Amniotic stem cell (primary cell): ENCODE data around the gene ADPRS.
A peak's percentile ranks its signal among the peaks of the same experiment; 100 is the strongest.

Experiments used
- DNase-seq: peaks from one replicate; lab custom pipeline; 2025; lab: John Stamatoyannopoulos, UW

The ADPRS gene, protein sequence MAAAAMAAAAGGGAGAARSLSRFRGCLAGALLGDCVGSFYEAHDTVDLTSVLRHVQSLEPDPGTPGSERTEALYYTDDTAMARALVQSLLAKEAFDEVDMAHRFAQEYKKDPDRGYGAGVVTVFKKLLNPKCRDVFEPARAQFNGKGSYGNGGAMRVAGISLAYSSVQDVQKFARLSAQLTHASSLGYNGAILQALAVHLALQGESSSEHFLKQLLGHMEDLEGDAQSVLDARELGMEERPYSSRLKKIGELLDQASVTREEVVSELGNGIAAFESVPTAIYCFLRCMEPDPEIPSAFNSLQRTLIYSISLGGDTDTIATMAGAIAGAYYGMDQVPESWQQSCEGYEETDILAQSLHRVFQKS

DNA sequence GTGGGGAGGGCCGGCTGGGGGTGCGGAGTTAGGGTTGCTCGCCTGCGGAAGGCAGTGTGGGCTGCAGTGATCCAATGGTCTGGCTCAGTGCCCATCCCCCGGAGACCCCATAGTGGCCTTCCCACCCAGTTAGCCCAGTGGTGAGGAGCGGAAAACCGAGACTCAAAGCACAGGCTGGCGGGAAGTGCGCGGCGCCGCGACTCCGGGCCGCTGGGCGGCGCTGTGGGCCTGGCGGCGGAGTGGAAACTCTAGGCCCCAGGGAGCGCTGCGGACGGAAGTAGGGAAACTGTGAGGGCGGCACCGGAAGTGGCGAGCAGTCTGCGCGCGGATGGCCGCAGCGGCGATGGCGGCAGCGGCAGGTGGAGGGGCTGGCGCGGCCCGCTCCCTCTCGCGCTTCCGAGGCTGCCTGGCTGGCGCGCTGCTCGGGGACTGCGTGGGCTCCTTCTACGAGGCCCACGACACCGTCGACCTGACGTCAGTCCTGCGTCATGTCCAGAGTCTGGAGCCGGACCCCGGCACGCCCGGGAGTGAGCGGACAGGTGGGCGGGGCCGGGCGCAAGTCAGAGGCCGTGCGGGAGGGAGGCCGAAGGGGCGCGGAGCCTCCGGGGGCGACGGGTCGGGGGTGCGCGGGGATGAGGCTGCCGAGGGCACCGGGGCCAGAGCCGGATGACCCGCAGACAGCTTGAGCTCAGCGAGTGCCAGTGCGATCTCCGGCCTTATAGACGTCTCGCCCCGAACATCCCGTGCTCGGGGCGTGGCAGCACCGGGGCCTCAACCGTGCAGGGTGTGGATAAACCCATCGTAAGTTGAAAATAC lies at the start of gene ADPRS:
Gene ADPRS (plus strand): TSS at position 316 of the 816 bp plus-strand sequence. CDS start 13 bp downstream, at position 329.
- peak; percentile 83 for DNase-seq

DNA sequence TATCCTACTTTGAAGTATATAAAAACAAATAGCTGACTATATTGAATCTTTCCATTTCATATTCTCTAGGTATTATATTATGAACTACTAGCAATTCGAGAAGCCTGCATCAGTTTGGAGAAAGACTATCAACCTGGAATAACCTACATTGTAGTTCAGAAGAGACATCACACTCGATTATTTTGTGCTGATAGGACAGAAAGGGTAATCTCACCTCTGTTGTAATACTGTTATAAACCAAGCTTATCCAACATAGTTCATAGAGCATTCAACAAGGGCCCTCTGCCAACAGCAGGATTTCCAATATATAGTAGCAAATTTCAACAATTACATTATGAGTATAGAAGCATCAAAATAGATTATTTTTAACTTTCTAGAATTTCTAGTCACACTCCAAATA lies 48.5 kb upstream of the ADPRS start:
- no peak for DNase-seq

- no peak for DNase-seq
These were observed 36.9 kb upstream of the ADPRS start for GRCh38 chr1:36051821-36052220.

DNA sequence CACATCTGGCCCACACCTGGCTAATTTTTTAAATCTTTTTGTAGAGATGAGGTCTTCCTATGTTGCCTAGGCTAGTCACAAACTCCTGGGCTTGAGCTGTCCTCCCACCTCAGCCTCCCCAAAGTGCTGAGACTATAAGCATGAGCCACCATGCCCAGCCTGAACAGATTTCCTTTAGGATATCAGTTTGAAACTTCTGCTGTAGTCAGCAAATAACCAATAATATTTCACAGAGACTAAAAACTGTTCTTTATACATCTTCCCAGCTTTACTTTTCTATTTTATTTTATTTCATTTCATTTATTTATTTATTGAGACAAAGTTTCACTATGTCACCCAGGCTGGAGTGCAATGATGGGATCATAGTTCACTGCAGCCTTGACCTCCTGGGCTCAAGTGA lies 34.7 kb upstream of the ADPRS start:
- DNase-seq = no peak

DNA sequence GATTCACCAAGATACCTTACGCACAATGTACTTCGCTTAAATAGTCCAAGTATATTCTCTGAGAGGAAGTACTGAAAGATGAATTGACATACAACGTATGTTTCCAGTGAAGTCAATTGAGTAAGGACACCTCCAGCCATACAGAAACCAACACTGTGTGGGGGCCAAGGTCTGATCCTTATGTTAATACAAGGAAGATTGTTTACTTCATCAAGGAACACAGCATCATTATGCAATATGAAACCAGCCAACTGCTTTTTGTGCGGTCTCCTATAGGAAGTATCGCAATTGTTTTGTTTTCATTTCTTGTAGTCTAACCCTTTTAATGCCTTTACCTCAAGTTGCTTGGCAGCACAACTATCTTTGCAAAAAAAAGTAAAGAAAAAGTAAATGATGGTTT lies 33.0 kb upstream of the ADPRS start:
- DNase-seq = no peak

GRCh38 chr1:36062315-36062714 lies 26.4 kb upstream of the ADPRS start:
- DNase-seq = no peak

- no peak for DNase-seq
These were observed 20.8 kb upstream of the ADPRS start for GRCh38 chr1:36067871-36068270.

DNA sequence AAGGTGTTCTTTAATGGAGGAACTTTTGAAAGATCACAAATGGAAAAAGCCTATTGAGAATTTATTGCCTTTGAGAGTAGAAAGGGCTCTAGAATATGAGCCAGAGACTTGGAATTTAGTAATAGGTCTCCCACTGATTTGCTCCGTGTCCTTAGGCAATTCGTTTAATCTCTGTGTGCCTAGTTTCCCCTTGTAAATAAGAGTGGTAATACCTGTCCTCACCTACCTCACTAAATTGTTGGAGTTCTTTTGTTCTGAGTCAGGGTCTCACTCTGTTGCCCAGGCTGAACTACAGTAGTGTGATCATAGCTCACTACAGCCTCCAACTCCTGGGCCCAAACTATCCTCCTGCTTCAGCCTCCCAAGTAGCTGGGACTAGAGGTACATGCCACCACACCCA lies 19.8 kb upstream of the ADPRS start:
- no peak for DNase-seq

GRCh38 chr1:36070349-36070748 lies 18.3 kb upstream of the ADPRS start:
- no peak for DNase-seq

GRCh38 chr1:36076979-36077573 lies 11.6 kb upstream of the ADPRS start:
- DNase-seq = no peak

GRCh38 chr1:36080236-36080635 lies 8.5 kb upstream of the ADPRS start:
- no peak for DNase-seq

GRCh38 chr1:36080801-36081200 lies 7.9 kb upstream of the ADPRS start:
- no peak for DNase-seq

DNA sequence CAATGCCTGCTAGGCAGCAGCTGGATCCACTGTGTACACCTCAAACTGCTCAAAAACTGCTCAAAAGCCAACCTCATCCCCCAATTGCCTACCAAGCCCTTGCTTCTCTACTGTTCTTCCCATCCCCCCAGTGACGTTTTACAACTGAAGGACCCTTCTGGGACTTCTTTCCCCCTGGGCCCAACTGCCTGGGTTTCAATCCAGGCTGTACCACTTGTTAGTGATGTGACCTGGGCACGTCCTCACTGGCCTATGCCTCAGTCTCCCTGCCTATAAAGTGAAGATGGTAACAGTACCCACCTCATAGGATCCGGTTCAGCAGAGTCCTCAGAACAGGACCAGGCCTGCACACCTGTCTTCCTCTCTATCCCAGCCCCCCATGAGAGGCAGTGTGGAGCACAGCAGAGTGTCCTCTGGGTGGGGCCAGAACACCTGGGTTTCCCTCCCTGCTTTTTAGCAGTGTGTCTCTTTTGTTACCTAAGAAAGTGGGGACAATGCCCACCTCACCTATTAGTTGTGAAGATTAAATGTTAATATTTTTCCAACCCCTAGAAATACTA lies 6.7 kb upstream of the ADPRS start:
- DNase-seq = no peak

- DNase-seq = no peak
These were observed 5.5 kb upstream of the ADPRS start for GRCh38 chr1:36083219-36083618.

DNA sequence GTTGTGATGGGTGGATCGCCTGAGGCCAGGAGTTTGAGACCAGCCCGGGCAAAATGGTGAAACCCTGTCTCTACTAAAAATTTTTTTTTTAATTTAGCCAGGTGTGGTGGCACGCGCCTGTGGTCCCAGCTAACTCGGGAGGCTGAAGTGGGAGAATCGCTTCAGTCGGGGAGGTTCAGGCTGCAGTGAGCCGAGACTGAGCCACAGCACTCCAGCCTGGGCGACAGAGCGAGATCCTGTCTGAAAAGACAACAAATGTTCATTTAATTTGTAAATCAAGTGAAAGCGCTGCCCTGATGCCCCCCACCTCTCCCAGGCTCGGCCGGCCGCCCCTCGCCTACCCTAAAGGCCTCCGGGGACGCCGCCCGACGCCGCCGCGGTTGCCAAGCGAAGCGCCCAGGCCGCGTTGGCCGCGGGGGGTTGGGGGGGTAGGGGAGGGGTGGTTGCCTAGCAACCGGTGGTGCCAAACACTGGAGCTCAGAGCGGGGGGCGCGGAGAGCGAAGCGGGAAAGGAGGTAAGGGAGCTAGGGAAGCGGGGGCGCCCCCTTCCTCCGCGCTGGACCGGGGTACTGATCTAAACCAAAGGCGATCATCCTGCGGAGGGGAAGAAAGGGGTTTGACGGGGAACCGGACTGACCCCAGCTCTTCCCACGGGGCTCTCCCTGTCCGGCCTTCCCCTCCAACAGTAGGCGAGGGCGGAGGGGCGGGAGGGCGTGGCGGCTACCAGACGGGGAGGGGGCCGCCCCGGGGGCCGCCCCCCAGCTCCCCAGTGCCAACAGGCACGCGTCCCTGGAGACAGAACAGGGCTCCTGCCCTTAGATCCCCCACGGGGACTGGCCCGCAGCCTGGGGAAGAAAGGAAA lies 4.8 kb upstream of the ADPRS start, which contains the start of gene TEKT2:
Gene TEKT2 (plus strand): TSS at position 460 of the 862 bp plus-strand sequence. CDS start 828 bp downstream, outside the sequence.
- no peak for DNase-seq

- no peak for DNase-seq
These were observed 4.1 kb upstream of the ADPRS start for GRCh38 chr1:36084497-36085115.

GRCh38 chr1:36085126-36085525 lies 3.6 kb upstream of the ADPRS start:
- DNase-seq = no peak

DNA sequence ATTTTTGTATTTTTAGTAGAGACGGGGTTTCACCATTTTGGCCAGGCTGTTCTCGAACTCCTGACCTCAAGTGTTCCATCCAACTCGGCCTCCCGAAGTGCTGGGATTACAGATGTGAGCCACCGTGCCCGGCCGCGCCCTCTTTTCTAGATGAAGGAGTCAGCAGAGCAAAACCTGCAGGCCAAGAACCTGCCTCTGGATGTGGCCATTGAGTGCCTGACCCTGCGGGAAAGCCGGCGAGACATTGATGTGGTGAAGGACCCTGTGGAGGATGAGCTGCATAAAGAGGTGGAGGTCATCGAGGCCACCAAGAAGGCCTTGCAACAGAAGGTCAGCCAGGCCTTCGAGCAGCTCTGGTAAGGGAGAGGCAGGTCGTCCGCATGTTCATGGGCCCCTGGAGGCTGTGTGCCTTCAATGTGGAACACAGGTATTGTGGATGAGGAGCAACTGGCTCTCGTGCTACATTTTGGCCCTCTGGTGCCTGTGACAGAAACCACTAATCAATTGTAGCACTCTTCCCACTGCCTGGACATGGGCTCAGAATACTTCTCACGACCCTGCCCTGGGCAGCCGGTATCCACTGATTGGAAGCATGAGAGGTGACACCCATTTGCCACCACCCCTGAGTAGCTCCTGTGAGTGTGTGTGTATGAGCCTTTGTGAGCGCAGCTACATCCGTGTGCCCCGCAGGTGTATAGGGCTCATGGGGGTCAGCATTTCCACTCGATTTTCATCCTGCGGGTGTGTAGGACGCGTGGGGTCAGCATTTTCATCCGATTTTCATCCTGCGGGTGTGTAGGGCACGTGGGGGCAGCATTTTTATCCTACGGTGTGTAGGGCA lies 2.8 kb upstream of the ADPRS start:
- no peak for DNase-seq

- DNase-seq = no peak
These were observed 2.0 kb upstream of the ADPRS start for GRCh38 chr1:36086529-36087232.
